Activated CD4-positive, alpha-beta T cell treated with anti-CD3 and anti-CD28 coated beads for 36 hours (primary cell): ENCODE results near the gene KRT74. TPM values are rescaled to one million over a fixed set of nuclear protein-coding genes. Genes with fewer than 3 reads are reported as not detected.

Experiments used
- ATAC-seq: fragments of 200-7000 bp; cut with Tn5 transposase; one replicate; pipeline ENCODE4 v1.10.0; 2021; ENCODE audit warnings: mild to moderate bottlenecking, moderate library complexity
- CTCF ChIA-PET: fragments of 350-600 bp; sonication (Branson Sonifier 250); formaldehyde crosslinking; loops from one replicate; lab custom pipeline; 2021; ENCODE audit warnings: antibody characterized with exemption; lab: Charles Lee
- POLR2A ChIA-PET: fragments of 350-600 bp; sonication (Branson Sonifier 250); formaldehyde crosslinking; loops from one replicate; lab custom pipeline; 2021; ENCODE audit warnings: antibody characterized with exemption, inconsistent platforms; lab: Charles Lee
- DNase-seq: peaks from one replicate; pipeline ENCODE4 v3.0.0-alpha.2; 2020
- H3K27ac Mint-ChIP-seq: one replicate; pipeline ENCODE4 v1.8.0; 2021; ENCODE audit warnings: mixed read lengths
- H3K27me3 Mint-ChIP-seq: one replicate; pipeline ENCODE4 v1.8.0; 2021; ENCODE audit warnings: mixed read lengths
- H3K36me3 Mint-ChIP-seq: one replicate; pipeline ENCODE4 v1.8.0; 2021; ENCODE audit warnings: low read depth, mixed read lengths
- H3K4me1 Mint-ChIP-seq: one replicate; pipeline ENCODE4 v1.8.0; 2021; ENCODE audit warnings: mixed read lengths
- H3K4me3 Mint-ChIP-seq: one replicate; pipeline ENCODE4 v1.8.0; 2021; ENCODE audit warnings: mild to moderate bottlenecking, moderate library complexity, mixed read lengths
- H3K9me3 Mint-ChIP-seq: one replicate; pipeline ENCODE4 v1.8.0; 2021; ENCODE audit warnings: low read depth, mixed read lengths
- intact Hi-C, 2 experiments: fragments of 100-400 bp; cut with DNase I in 1 of 2; cut with micrococcal nuclease in 1 of 2; formaldehyde crosslinking; loops; one replicate each; pipeline versions ENCODE4 v1.14.2 to v1.15.1; 2022 to 2024; cut with DNase I, micrococcal nuclease
- total RNA-seq, 2 experiments: library from RNA; stranded (reverse); gene quantifications; one replicate each; pipeline ENCODE4 v1.2.3, GENCODE V29; 2021

The KRT74 gene
- total RNA-seq, 2 experiments from 2014 or later = not detected

DNA sequence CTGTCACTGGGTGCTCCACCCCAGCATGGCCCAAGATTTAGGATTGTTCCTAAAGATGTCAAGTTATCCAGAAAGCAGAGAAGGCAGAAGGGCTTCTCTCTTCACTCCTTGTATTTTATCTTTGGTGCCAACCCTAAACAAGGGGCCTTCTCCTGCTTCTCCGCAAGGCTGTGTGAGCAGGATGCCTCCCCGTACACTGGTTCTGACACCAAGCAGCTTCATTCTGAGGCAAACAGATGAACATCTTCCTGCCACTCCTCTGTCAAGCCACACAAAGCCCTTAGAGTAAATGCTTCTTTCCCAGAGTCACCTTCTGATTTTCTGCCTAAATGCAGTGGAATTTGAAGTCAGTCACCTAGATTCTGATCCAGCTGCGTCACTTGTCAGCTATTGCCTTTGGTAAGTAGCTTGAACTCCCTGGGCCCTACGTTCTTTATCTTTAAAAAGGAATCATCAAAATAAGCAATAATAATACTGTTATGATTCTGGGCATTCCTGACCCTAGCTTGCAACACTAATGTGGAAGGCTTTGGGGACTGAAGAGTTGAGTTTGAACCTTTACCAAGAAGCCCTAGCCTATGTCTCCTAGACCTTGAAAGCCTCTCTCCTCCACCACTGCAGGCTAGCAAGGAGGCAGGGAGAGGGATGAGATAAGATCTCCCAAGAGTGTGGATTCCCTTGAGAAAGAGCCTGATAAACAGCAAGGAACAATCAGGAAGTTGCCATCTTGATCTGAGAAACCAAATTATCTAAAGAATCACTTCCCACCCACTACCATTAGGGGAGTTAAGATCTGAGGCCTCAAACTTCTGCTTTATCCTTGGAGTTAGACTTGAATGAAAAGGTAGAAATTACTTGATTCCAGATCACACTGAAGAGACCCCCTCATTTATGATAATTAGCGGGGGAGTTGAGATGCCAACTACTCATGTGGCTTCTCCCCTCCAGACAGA, 39.1 kb upstream of the KRT74 start:
- H3K9me3 Mint-ChIP-seq = no peaks in the 10 kb centered on the region
- no peak for ATAC-seq
- ChIA-PET CTCF (interaction anchor here (0.7 to 1.4 kb wide), 3 partner anchors 54 to 565 kb away, joined by 4 to 5 read pairs (median 4); no protein-coding TSS in a partner anchor), POLR2A (no interaction called here)
- H3K36me3 Mint-ChIP-seq = no peaks in the 10 kb centered on the region
- no peaks in the 10 kb centered on the region for H3K27me3 Mint-ChIP-seq
- peaks cover 97% of the 10 kb centered on the region for H3K4me1 Mint-ChIP-seq
- intact Hi-C loops = no loop called here
- no peak overlapping the region for H3K4me3 Mint-ChIP-seq
- peak overlapping the region; percentile 37 for H3K27ac Mint-ChIP-seq
- no peak for DNase-seq

- DNase-seq (no peak), ATAC-seq (no peak)
- CTCF ChIA-PET = interaction anchor here (1.4 to 1.7 kb wide), 2 partner anchors 9 to 269 kb away, joined by 4 to 5 read pairs; no protein-coding TSS in a partner anchor
- POLR2A ChIA-PET = no interaction called here
- no peaks in the 10 kb centered on the region for H3K27me3 Mint-ChIP-seq
- H3K27ac Mint-ChIP-seq = peak overlapping the region; percentile 64
- H3K36me3 Mint-ChIP-seq = no peaks in the 10 kb centered on the region
- peak overlapping the region; percentile 48 for H3K4me3 Mint-ChIP-seq
- no peaks in the 10 kb centered on the region for H3K9me3 Mint-ChIP-seq
- intact Hi-C loops = no loop called here
- peaks cover 94% of the 10 kb centered on the region for H3K4me1 Mint-ChIP-seq
Measured at GRCh38 chr12:52611080-52611468, 37.4 kb upstream of the KRT74 start.

- ATAC-seq = no peak
- no peaks in the 10 kb centered on the region for H3K36me3 Mint-ChIP-seq
- no peaks in the 10 kb centered on the region for H3K9me3 Mint-ChIP-seq
- no peak for DNase-seq
- POLR2A ChIA-PET = no interaction called here
- no peaks in the 10 kb centered on the region for H3K27me3 Mint-ChIP-seq
- CTCF ChIA-PET = interaction anchor here (0.9 to 1.3 kb wide), 2 partner anchors 10 to 261 kb away, joined by 3 read pairs; no protein-coding TSS in a partner anchor
- H3K4me1 Mint-ChIP-seq = peaks cover 94% of the 10 kb centered on the region
- no peak overlapping the region for H3K4me3 Mint-ChIP-seq
- H3K27ac Mint-ChIP-seq = no peak overlapping the region
- intact Hi-C loops = no loop called here
Measured at GRCh38 chr12:52608826-52609630, 35.4 kb upstream of the KRT74 start.

DNA sequence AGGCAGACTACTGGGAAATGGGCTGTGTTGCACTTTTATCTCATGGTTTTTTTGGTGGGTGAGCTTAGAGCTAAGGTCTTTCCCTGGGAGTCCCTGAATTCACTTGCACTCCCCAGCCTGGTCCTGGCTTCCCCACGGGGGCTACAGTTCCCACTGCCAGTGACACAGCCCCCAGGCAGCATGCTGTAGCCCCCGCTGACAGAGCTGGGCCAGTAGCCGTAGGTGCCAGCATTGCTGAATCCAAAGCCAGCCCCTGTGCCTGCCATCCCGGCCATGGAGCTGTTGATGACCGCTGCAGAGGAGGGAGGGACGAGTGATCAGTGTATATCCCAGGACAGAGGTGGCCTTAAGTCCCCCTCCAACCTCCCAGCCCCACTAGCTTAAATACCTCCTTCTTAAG, 34.5 kb upstream of the KRT74 start:
- no peaks in the 10 kb centered on the region for H3K36me3 Mint-ChIP-seq
- ATAC-seq (no peak), DNase-seq (no peak)
- H3K9me3 Mint-ChIP-seq = no peaks in the 10 kb centered on the region
- H3K27me3 Mint-ChIP-seq = no peaks in the 10 kb centered on the region
- CTCF ChIA-PET = interaction anchor here (1.3 kb wide), 1 partner anchor 11 kb away, joined by 3 read pairs; no protein-coding TSS in a partner anchor
- peaks cover 94% of the 10 kb centered on the region for H3K4me1 Mint-ChIP-seq
- POLR2A ChIA-PET = no interaction called here
- no peak overlapping the region for H3K27ac Mint-ChIP-seq
- intact Hi-C loops = no loop called here
- H3K4me3 Mint-ChIP-seq = no peak overlapping the region

- no peak overlapping the region for H3K4me3 Mint-ChIP-seq
- H3K36me3 Mint-ChIP-seq = no peaks in the 10 kb centered on the region
- peaks cover 94% of the 10 kb centered on the region for H3K4me1 Mint-ChIP-seq
- ChIA-PET POLR2A (no interaction called here), CTCF (interaction anchor here (1.5 kb wide), 1 partner anchor 278 kb away, joined by 3 read pairs; no protein-coding TSS in a partner anchor)
- peak overlapping the region; percentile 3 for H3K27ac Mint-ChIP-seq
- no peak for ATAC-seq
- H3K27me3 Mint-ChIP-seq = no peaks in the 10 kb centered on the region
- intact Hi-C loops = no loop called here
- H3K9me3 Mint-ChIP-seq = no peaks in the 10 kb centered on the region
- no peak for DNase-seq
Measured at GRCh38 chr12:52607314-52607713, 33.7 kb upstream of the KRT74 start.

- ChIA-PET POLR2A (no interaction called here), CTCF (interaction anchor here (0.6 to 1.5 kb wide), 5 partner anchors 23 to 374 kb away, joined by 3 to 5 read pairs (median 3); no protein-coding TSS in a partner anchor)
- intact Hi-C loops = no loop called here
- H3K27me3 Mint-ChIP-seq = no peaks in the 10 kb centered on the region
- H3K4me1 Mint-ChIP-seq = peaks cover 94% of the 10 kb centered on the region
- no peak overlapping the region for H3K4me3 Mint-ChIP-seq
- peak overlapping the region; percentile 64 for H3K27ac Mint-ChIP-seq
- DNase-seq (no peak), ATAC-seq (no peak)
- no peaks in the 10 kb centered on the region for H3K36me3 Mint-ChIP-seq
- H3K9me3 Mint-ChIP-seq = no peaks in the 10 kb centered on the region
Measured at GRCh38 chr12:52606581-52607218, 33.1 kb upstream of the KRT74 start.

DNA sequence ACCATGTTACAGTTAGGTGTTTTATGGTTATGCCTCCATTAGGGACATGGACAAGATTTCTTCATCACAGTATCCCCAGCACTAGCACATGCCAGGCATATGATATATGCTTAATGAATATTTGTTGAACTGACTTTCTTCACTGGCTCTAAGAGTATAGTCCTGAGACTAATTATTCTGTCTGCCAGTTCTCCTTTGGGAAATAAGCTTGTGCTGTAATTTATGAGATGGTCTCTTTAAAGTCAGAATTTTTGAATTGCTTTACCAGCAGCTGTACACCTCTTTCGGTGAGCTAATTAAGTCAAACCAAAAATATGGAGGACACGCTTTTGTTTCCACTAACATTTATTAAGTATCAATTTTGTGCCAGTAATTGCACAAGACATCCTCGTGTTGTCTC, 32.5 kb upstream of the KRT74 start:
- ATAC-seq = no peak
- H3K9me3 Mint-ChIP-seq = no peaks in the 10 kb centered on the region
- peaks cover 89% of the 10 kb centered on the region for H3K4me1 Mint-ChIP-seq
- peak overlapping the region; percentile 27 for H3K27ac Mint-ChIP-seq
- no peaks in the 10 kb centered on the region for H3K27me3 Mint-ChIP-seq
- intact Hi-C loops = no loop called here
- CTCF ChIA-PET = interaction anchor here (0.6 to 1.5 kb wide), 4 partner anchors 23 to 375 kb away, joined by 3 to 5 read pairs (median 4); no protein-coding TSS in a partner anchor
- no peaks in the 10 kb centered on the region for H3K36me3 Mint-ChIP-seq
- H3K4me3 Mint-ChIP-seq = no peak overlapping the region
- DNase-seq = no peak
- POLR2A ChIA-PET = no interaction called here

GRCh38 chr12:52605542-52605941, 31.9 kb upstream of the KRT74 start:
- CTCF ChIA-PET = interaction anchor here (1.0 to 1.3 kb wide), 2 partner anchors 22 to 375 kb away, joined by 4 to 5 read pairs; no protein-coding TSS in a partner anchor
- H3K9me3 Mint-ChIP-seq = no peaks in the 10 kb centered on the region
- POLR2A ChIA-PET = no interaction called here
- ATAC-seq (peak; percentile 20), DNase-seq (no peak)
- peaks cover 84% of the 10 kb centered on the region for H3K4me1 Mint-ChIP-seq
- peak overlapping the region; percentile 27 for H3K27ac Mint-ChIP-seq
- H3K27me3 Mint-ChIP-seq = no peaks in the 10 kb centered on the region
- H3K4me3 Mint-ChIP-seq = no peak overlapping the region
- intact Hi-C loops = no loop called here
- no peaks in the 10 kb centered on the region for H3K36me3 Mint-ChIP-seq

- Mint-ChIP-seq H3K36me3 (no peaks in the 10 kb centered on the region), H3K27me3 (no peaks in the 10 kb centered on the region), H3K9me3 (no peaks in the 10 kb centered on the region), H3K4me3 (no peak overlapping the region), H3K27ac (peak overlapping the region; percentile 28), H3K4me1 (peaks cover 77% of the 10 kb centered on the region)
- ChIA-PET POLR2A (no interaction called here), CTCF (interaction anchor here (0.7 kb wide), 1 partner anchor 37 kb away, joined by 3 read pairs; no protein-coding TSS in a partner anchor)
- DNase-seq = peak; percentile 29
- ATAC-seq = peak; percentile 47
- intact Hi-C loops = no loop called here
Measured at GRCh38 chr12:52604859-52605258, 31.2 kb upstream of the KRT74 start.

- peak; percentile 41 for DNase-seq
- H3K4me1 Mint-ChIP-seq = peaks cover 63% of the 10 kb centered on the region
- CTCF ChIA-PET = no interaction called here
Measured at GRCh38 chr12:52603314-52603713, 29.7 kb upstream of the KRT74 start.

DNA sequence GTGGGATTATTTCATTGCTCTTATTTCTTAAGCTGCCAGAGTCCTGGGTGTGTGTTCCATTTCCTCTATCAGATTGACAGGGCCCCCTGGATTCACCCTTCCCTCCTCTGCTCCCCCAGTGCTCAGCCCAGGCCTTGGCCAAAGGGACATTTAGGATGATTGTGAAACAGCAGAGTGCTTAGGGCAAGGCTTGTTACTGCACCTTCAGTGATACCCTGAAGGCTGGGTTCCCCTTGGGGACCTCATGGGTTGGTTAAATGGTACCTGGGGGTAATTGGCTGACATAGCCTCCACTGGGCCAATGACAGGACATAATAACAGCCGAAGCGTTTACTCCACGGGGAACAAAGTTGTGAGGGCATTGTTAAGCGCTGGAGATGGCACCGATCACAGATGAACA, 28.9 kb upstream of the KRT74 start:
- Mint-ChIP-seq H3K27me3 (no peaks in the 10 kb centered on the region), H3K36me3 (no peaks in the 10 kb centered on the region), H3K4me3 (no peak overlapping the region), H3K9me3 (no peaks in the 10 kb centered on the region), H3K4me1 (peaks cover 55% of the 10 kb centered on the region), H3K27ac (no peak overlapping the region)
- DNase-seq (no peak), ATAC-seq (no peak)
- ChIA-PET CTCF (no interaction called here), POLR2A (no interaction called here)
- intact Hi-C loops = no loop called here

More at GRCh38 chr12:52603314-52603713, 29.7 kb upstream of the KRT74 start:
- POLR2A ChIA-PET = interaction anchor here (0.5 kb wide), 1 partner anchor 1869 kb away, joined by 3 read pairs; no protein-coding TSS in a partner anchor
- Mint-ChIP-seq H3K27ac (no peak overlapping the region), H3K9me3 (no peaks in the 10 kb centered on the region), H3K4me3 (no peak overlapping the region), H3K27me3 (no peaks in the 10 kb centered on the region), H3K36me3 (no peaks in the 10 kb centered on the region)
- intact Hi-C loops = no loop called here
- peak; percentile 75 for ATAC-seq
